GM19035 (cell line): ENCODE results near the gene CHRNA4.

ENCODE experiments used
- ATAC-seq: cut with Tn5 transposase; IDR thresholded peaks from one replicate; pipeline ENCODE4 v1.9.1; 2021; ENCODE audit not compliant: unreplicated experiment

CHRNA4 gene

DNA sequence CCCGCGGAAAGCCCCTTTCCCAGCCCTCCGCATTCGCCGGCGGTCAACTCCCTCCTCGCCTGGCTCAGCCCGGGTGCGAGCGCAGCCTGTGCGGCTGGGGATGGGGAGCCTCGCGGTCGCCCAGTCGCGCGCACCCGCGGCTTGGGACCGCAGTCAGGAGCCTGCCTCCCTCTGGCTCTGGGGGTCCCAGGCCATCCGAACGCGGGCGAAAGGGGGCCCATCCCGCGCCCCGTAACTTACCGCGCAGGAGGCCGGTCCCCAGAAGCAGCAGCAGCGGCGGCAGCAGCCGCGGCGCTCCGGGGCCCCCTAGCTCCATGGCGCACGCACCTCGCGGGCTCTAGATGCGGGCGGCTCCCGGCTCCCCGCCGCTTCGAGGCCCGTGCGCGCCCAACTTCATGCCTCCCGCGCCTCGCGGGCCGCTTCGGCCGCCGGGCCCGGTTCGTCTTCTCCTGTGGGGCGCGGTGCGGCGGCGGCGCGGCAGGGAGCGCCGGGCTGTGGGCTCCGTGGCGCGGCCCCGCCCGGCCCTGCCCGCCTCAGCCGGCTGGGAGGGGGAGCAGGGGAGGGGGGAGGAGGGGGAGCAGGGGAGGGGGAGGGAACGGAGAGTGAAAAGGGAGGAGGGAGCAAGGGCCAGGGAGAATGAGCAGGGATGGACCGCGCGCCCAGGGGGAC, at the start of gene CHRNA4:
Gene CHRNA4 (minus strand): TSS at position 500 of the 669 bp plus-strand sequence. CDS start 184 bp downstream, at position 316.
- ATAC-seq, result no peak

DNA sequence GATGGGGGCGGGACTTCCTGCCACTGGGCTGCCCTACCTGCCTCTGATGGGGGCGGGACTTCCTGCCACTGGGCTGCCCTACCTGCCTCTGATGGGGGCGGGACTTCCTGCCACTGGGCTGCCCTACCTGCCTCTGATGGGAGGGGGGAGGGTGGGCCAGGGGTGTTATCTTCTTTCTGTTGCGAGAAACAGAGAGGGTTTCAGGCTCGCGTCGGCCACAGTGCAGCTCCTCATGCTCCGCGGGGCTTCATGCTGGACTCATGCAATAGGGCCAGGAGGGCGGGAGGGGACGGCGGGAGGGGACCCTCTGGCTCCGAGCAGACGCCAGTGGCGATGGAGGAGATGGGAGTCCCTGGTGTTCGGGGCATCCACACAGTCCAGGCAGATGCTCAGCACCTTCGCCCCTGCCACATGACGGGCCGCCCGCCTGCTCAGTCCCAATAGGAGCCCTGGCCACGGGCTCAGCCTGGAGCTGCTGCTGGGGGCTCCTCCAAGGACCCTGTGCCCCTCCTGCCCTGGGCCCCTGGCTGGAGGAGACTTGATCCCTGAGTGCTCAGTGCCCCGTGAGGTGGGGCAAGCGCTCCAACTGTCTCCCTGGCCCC, 48.8 kb upstream of the CHRNA4 start:
- no peak for ATAC-seq

DNA sequence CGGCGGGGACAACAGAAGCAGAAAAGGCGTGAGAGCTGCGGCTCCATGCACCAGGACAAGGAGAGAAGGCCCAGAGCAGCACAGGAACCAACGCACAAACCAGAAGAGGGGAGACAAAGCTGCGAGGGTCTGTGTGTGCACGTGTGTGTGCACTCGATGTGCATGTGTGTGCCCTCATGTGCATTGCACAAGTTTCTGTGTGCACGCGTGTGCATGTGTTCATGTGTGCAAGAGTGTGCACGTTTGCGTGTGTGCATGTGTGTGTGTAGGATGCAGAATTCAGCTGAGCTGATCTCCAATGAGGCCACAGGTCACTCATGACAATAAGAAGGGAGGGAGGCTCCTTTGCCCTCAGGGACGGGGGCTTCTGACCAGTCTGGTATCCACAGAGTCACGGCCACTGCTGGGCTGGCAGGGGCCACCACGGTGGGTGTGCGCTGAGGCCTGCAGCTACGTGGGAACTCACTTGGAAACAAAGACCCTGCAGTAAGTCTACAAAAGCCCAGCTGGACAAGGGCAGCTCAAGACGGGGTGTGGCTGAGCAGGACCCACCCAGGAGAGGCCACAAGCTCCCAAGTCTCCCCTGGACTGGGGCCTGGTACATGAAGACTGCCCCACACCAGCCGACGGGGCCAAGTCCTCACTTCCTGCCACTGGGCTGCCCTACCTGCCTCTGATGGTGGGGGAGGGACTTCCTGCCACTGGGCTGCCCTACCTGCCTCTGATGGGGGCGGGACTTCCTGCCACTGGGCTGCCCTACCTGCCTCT, 48.1 kb upstream of the CHRNA4 start:
- no peak for ATAC-seq

DNA sequence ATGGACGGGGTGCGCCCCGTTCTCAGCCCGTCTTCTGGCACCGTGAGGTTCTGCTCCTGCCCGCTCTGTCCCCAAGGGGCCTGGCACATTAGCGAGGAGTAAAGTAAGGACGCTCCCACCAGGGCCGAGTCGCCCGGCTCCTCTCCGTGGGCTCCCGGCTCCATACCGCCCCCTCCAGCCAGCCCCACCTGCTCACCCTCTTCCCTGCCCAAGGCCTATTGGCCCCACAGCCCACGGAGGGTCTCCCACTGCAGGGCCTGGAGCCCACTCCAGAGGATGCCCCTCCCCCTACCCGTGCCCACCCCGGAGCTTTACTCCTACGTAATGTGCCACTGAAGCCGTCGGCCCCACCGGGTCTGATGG, 47.5 kb upstream of the CHRNA4 start:
- ATAC-seq, result no peak

DNA sequence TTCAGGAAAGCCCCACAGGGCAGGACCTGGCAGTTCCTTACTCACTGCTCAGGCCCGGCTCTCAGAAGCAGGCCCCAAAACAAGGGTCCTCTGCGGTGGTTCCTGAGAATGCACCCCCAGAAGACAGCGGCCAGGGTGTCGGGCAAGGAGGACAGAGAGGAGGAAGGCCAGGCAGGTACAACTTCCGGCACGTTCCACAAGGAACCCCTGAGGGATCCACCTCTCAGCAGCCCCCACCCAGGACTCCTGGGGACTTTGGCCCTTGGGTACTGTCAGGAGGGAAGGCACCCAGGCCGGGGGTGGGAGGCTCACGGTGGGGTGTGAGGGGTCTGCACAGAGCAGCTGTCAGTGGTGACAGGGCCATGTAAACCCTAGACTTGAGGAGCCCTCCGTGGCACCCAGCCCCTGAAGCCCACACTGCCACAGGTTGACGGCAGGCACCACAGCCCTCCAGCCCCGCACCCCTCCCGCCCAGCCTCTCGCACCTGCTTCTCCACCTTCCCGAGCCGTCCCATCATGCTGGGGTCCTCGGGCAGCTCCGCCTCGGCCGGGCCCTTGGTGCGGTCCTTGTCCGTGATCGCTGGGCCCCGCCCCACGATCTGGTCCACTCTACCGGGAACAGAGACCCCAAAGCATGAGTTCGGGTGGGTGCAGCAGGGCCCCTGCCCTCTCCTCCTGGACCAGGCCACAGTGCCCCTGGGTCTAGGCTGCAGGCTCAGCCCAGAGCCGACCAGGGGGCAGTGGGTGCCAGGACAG, 47.0 kb upstream of the CHRNA4 start:
- ATAC-seq, result no peak

DNA sequence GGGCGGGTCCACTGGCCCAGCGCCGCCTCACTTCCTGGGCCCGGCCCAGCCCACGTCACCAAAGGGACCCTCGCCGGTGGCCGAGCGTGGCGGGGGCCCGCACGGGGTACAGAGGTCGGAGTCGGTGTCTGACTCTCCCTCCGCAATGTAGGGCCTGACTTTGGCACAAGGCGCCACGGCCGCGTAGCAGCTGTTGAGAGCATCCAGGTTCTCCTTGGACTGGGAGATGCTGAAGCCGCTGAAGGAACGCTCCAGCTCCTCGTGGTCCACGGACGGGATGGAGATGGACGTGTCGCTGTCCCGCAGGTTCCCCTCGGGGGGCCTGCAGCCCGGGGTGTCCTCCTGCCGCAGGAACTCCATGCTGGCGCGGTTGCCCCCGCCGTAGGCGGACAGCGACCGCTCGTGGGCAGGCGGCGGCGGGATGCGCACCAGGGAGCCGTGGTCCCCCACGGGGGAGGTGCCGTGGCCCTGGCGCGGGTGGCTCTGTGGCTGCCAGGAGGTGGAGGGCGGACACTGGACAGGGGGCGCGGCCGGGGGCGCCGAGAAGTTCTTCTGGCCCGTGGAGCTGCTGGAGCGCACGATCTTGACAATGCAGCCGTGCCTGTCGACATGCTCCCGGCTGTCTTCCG, 45.6 kb upstream of the CHRNA4 start:
- no peak for ATAC-seq

DNA sequence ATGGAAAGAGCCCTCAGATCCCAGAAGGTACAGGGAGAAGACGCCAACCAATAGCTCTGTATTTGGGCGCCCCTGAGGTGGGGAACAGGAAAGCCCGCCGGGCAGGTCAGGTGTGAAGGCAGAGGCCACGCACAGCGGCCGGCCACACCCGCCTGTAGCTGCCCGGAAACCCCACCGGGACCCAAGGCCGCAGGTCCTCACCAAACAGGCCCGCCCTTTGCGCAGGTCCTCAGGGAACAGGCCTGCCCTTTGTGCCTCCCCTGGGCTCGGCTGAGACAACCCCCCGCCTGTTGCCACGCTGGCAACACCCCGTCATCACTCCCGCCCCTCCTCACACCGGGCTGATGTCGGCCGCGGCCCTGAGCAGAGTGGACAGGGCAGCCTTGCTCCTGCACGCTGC, 44.9 kb upstream of the CHRNA4 start:
- no peak for ATAC-seq

DNA sequence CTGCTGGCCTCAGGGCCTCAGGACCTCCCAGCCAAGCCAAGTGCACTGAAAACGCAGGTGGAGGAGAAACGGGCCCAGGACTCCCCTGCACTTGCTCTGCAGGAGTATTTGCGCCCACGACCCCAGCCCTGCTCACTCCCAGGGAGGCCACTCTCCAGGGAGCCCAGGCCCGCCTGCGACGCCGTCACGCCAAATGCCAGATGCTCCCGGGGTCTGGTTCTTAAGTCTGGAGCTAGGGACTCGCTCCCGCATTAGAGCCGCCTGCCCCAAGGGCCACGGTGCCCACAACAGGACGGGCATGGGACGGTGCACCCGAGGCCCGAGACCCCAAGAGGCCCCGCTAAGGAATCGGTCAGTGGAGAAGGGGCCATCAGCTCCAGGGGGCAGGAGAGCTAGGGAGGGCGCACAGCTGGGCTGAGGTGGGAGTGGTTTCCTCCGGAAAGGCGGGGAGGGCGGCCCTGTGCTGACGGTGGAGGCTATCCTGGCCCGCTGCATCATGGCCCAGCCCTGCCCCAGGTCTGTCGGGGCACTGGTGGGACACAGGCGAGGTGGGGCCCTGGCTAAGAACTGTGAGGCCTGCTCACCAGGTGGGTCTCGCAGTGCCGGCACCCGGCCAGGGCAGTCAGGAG, 44.1 kb upstream of the CHRNA4 start:
- no peak for ATAC-seq

DNA sequence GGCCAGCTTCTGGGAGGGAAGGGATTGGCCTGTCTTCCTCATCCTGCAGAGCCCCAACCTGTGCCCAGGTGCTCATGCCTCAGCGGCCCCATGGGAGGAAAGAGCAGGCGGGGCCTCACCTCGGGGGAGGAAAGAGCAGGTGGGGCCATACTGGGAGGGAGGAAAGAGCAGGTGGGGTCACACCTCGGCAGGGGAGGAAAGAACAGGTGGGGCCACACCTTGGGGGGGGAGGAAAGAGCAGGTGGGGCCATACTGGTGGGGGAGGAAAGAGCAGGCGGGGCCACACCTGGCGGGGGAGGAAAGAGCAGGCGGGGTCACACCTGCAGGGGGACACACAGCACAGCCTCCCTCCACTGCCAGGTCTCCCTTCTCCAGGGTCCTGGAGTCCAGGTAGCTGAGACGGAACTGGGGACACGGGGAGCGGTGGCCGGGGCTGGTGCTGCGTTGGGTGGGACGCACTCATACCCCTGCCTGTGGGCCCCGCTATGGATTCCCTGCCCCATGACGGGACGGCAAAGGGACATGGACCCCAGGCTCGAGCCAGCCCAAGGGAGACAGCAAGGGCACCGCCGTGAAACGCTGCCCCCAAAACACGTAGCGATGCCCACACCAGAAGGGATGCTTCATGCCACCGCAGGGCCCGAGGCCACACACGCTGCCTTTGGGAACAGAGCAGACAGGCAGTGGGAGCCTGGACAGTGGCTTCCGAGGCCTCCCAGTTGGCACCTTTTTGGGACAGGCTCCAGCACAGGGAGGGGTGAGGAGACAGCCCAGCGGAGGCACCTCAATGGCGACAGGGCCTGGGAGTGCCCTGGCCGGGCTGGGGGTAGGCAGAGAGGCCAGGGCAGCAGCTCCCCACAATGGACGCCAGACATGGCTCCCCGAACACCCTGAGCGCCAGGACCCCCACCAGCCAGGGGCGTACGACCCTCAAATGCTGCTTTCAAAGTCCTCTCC, 43.3 kb upstream of the CHRNA4 start:
- ATAC-seq, result no peak

DNA sequence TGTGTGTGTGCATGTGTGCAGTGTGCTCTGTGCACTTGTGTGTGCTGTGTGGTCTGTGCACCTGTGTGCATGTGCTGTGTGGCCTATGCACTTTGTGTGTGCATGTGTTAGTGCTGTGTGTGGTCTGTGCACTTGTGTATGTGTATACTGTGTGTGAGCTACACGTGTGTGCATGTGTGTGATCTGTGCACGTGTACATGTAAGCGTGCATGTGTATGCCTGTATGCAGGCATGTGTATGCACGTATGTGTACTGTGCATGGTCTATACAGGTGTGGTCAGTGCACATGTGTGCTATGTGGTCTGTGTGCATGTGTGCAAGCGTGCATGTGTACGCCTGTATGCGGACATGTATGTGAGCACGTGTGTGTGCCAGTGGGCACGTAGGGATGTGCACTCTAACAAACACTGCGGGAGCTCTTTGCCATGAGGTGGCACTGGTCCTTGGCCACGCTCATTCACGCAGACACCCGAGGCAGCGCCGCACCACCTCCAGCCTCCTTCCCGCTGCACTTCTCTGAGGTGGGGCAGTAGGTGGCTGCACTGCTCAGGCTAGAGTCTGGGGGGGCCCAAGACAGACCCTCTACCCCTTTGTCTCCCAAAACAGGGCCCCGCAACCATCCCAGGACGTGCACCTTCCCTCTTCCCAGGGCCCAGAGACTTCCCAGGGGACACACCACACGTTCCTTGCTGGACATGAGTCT, 42.4 kb upstream of the CHRNA4 start:
- ATAC-seq, result no peak

DNA sequence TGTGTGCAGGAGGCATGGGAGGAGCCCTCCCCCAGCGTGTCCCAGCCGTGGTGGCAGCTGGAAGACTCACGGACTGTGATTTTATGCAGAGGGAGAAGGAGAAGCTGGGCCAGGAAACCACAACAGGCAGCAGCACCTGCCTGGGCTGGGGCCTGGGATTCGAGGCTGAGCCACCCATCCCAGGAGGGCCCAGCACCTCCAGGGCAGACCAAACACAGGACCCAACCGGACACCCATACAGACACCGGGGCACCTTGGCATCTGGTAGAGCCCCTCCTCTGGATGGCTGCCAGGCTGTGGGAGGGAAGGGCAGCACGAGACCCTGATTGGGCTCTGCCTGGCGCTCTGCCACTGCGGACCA, 41.7 kb upstream of the CHRNA4 start:
- ATAC-seq, result no peak

DNA sequence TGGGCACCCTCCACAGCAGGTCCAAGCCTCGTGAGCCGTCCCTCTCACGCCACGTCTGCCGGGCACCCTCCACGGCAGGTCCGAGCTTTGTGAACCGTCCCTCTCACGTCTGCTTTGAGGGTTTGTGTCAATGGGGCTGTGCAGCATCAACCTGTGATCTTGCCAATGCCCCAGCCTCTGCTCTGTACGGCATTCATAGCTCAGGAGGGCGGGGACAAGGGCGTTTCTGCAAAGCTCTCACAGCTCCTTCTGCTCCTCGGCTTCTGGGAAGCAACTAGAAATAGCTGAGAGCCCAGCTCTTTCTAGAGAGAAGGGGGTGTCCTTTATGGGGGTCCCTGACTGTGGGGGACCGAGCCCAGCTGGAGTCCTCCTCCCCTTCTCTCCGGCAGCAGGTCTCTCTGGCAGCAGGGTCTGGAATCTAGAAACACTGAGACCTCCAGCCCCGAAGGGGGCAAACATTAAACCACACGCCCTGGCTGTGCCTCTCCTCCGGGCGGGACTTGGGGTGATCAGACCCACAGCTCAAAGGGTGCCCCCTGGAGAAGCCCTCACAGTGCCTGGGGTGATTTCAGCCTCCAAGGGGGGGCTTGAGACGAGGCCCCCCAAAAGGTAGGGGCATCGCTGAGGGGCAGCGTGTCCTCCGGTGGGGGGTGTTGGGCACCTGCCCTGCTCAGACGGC, 41.2 kb upstream of the CHRNA4 start:
- no peak for ATAC-seq

DNA sequence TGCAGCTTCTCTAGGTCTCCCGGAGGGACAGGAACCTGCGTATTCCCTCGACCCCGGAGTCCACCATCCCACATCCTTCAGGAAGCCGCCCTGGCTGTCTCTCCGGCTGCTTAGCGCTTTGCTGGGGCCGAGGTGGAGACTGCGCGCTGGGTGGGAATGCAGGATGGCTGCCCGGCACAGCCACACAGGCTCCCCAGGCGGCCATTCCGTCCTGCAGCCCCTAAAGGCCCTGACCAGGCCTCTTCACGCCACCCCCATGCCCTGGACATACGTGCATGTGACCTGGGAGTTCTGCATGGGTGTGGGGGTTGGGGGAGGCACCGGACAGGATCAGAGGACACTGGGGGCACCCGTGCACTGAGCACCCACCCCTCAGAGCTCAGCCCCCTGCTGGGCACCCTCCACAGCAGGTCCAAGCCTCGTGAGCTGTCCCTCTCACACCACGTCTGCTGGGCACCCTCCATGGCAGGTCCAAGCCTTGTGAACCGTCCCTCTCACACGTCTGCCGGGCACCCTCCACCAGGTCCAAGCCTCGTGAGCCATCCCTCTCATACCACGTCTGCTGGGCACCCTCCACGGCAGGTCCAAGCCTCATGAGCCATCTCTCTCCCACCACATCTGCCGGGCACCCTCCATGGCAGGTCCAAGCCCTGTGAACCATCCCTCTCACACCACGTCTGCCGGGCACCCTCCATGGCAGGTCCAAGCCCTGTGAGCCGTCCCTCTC, 40.4 kb upstream of the CHRNA4 start:
- ATAC-seq, result no peak

DNA sequence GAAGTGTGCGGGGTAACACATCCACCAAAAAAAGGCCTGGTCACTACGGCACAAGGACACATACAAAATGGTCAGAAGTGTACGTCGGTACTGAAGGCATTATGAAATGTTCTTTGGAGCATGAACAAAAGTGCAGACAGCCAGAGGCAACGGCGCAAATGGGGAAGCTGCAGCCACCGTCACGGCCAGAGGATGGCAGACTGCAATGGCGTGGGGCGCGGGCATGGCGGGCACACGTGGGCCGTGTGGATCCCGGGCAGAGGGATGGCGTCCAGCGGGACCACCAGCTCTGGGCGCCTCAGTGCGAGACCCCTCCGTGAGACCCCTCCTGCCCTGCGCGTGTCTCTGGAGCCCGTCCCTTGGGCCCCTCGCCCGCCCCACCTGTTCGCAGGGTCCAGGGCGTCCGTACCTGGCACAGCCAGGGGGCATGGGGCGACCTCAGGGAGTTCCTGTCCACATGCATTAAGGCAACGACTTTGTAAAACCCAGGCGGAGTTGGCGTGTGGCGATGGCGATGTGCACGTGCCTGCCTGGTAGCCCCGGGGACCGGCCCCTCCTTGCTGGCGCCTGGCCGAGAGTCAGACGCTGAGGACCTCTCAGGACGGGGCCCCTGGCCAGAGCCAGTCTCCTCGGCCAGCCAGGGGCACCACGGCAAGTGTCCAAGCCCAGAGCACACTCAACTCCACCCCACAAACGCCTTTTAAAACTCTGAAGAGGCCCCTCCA, 39.5 kb upstream of the CHRNA4 start:
- no peak for ATAC-seq

DNA sequence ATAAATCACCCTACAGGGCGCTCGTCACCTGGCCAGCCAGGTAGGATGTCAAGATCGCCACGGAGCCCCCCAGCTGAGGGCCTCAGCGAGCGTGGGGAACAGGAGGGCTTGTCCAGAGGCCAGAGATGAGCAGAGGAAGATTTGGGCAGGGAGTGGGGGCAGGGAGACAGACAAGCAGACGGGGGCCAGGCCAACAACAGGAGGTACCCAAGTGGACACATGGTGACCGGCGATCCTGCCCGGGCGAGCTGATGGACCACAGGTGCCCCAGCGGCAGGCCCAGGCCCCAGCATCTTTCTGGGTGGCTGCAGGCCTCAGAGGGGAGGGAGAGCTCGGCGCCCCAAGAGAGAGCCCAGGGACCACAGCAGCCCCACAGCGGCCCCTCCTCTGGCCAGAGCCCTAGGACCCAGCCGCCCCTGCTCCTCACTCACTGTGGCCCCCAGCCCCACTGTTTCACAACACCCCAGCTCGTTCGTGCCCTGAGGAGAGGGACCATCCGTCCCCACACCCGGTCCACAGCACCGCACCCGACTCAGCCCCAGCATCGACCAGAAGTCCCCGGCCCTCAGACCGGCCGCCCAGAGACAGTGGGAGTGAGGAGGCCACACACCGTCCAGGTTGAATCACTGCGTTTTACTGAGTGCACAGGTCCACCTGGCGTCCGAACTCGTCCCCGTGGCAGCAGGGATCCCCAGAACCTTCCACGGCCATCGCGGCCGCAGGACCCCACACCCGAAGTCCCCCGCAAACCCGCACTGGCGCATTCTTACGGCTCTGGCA, 38.6 kb upstream of the CHRNA4 start:
- ATAC-seq, result no peak

DNA sequence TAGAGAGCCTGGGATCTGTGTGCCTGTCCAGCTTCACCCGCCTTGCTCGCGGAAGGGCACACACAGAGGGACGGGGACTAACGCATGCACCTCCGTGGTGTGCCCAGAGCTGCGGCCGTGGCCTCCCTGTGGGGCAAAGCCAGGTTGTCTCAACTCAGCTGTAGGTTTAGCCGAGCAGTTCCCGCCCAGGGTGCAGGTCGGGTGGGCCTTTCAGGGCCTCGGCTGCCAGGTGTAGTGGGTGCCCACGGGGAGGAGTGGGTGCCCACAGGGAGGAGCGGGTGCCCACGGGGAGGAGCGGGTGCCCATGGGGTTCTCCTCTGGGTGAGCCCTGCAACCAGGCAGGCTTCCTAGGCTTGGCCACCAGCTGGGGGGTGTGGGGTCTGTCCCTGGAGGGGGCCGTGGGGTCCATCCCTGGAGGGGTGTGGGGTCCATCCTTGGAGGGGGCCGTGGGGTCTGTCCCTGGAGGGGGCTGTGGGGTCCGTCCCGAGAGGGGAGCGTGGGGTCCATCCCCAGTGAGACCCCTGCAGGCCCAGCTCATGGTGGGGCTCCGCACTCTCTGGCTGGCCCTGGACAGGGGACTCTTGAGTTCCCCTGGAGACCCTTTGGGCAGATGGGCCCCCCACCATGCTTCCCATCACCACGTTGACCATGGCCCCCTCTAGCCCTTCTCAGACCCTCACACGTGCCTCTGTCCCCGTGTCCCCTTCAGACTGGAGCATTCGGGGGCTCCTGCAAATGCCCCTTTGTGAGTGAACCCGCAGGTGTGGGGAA, 37.8 kb upstream of the CHRNA4 start:
- no peak for ATAC-seq
